Large intestine (tissue), 3 donors: ENCODE measurements around the gene STK39. TPM values are rescaled to one million over a fixed set of nuclear protein-coding genes. Genes with fewer than 3 reads are reported as not detected.

Experiments
- DNase-seq, 2 donors: peaks; one replicate each; pipeline versions ENCODE4 v3.0.0 to v3.0.0-alpha.2; 2013
- H3K27ac ChIP-seq: one replicate; pipeline ENCODE4 v1.5.1; 2013; ENCODE audit warnings: low read length
- H3K27me3 ChIP-seq: 2 replicates; pipeline ENCODE4 v1.6.1; 2013; ENCODE audit warnings: low read length; ENCODE audit not compliant: control insufficient read depth, insufficient read depth
- H3K36me3 ChIP-seq: 2 replicates; pipeline ENCODE4 v1.6.1; 2013; ENCODE audit warnings: low read length; ENCODE audit not compliant: control insufficient read depth, insufficient read depth
- H3K4me1 ChIP-seq: one replicate; pipeline ENCODE4 v1.6.1; 2013; ENCODE audit warnings: low read length; ENCODE audit not compliant: control insufficient read depth, insufficient read depth
- H3K4me3 ChIP-seq: one replicate; pipeline ENCODE4 v1.5.1; 2013; ENCODE audit warnings: low read length
- H3K9me3 ChIP-seq: one replicate; pipeline ENCODE4 v1.6.1; 2013; ENCODE audit warnings: mild to moderate bottlenecking, low read depth, low read length, moderate library complexity; ENCODE audit not compliant: control insufficient read depth
- WGBS: methylation state at CpG from one replicate; pipeline ENCODE4 v1.1.5; 2013; ENCODE audit warnings: low lambda C conversion rate; ENCODE audit not compliant: insufficient coverage; 5-methylcytosine and 5-hydroxymethylcytosine counted together
- polyA plus RNA-seq: library from polyadenylated mRNA; unstranded; fragments of 120-200 nt; gene quantifications from one replicate; pipeline ENCODE4 v1.2.1, GENCODE V29; 2013

Gene STK39
- polyA plus RNA-seq, 1 donor: 22.4 TPM

DNA sequence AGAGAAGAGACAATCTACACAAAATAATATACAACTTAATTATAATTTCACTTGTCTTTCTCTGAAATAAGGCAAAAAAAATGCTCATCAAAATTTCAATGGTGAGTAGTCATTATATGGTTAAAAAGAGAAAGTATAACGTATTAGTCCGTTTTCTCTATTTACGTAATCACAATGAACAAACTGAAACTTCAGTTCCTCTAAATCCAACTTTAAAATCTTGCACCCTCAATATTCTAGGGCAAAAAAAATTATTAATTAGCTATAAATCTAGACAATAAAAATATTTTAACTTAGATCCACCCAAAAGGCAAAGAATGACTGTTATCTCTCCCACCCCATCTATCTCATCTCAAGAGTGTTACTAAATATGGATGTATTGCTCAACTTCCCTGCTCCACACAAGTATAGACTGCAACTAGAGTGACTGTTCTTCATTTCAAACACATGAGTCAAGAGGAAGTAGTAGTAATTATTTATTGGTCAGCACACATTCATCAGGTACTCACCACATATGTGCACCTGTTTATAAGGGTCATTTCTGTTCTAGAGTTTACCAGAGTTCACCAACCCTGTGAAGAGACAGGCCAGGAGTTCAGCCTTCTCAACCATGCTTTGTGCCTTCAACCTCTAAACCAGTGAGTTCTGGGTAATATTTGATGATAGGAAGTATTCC is 36.4 kb downstream of the STK39 start:
- 58% methylated on average over 3 of the region's 3 CpGs for WGBS
- peak; percentile 74 for DNase-seq
- H3K27ac ChIP-seq: peak overlapping the region; percentile 65
- H3K4me1 ChIP-seq: peaks cover 26% of the 10 kb centered on the region
- no peaks in the 10 kb centered on the region for H3K9me3 ChIP-seq
- no peaks in the 10 kb centered on the region for H3K36me3 ChIP-seq
- H3K27me3 ChIP-seq: no peaks in the 10 kb centered on the region
- no peak overlapping the region for H3K4me3 ChIP-seq

GRCh38 chr2:168210216-168210894 is 37.0 kb downstream of the STK39 start:
- 100% methylated on average over 2 of the region's 9 CpGs for WGBS
- H3K27me3 ChIP-seq: no peaks in the 10 kb centered on the region
- no peak overlapping the region for H3K4me3 ChIP-seq

DNA sequence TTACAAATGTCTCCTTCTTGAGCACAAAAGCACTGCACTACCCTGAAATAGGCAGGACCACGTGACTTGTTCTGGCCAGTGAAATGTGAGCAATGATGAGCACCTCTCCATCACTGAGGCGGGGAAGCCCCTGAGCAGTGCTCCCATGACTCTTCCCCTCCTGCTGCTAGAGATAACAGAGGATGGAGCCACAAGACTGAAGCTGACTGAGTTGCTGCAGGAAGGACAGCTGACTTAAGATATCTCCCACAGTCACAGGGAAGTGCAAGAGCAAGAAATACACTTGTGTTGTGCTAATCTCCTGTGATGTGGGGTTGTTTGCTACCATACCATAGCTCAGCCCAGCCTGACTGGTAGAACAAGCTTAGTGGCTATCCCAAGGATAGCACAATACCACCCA is 38.7 kb downstream of the STK39 start:
- no peaks in the 10 kb centered on the region for H3K9me3 ChIP-seq
- peaks cover 26% of the 10 kb centered on the region for H3K4me1 ChIP-seq
- H3K36me3 ChIP-seq: no peaks in the 10 kb centered on the region
- no peak overlapping the region for H3K27ac ChIP-seq
- H3K27me3 ChIP-seq: no peaks in the 10 kb centered on the region
- WGBS: no CpG with 5 or more reads among the region's 2 CpGs
- no peak for DNase-seq
- H3K4me3 ChIP-seq: no peak overlapping the region

More at GRCh38 chr2:168210216-168210894, 37.0 kb downstream of the STK39 start:
- Histone ChIP-seq H3K27ac (peak overlapping the region; percentile 17), H3K36me3 (no peaks in the 10 kb centered on the region), H3K9me3 (no peaks in the 10 kb centered on the region), H3K4me1 (peaks cover 26% of the 10 kb centered on the region)
- DNase-seq: no peak

GRCh38 chr2:168207851-168208250 is 39.5 kb downstream of the STK39 start:
- H3K27me3 ChIP-seq: no peaks in the 10 kb centered on the region
- DNase-seq: no peak
- H3K4me3 ChIP-seq: no peak overlapping the region
- no CpG with 5 or more reads among the region's 3 CpGs for WGBS
- peak overlapping the region; percentile 51 for H3K27ac ChIP-seq
- H3K4me1 ChIP-seq: peaks cover 24% of the 10 kb centered on the region
- H3K9me3 ChIP-seq: no peaks in the 10 kb centered on the region
- no peaks in the 10 kb centered on the region for H3K36me3 ChIP-seq

DNA sequence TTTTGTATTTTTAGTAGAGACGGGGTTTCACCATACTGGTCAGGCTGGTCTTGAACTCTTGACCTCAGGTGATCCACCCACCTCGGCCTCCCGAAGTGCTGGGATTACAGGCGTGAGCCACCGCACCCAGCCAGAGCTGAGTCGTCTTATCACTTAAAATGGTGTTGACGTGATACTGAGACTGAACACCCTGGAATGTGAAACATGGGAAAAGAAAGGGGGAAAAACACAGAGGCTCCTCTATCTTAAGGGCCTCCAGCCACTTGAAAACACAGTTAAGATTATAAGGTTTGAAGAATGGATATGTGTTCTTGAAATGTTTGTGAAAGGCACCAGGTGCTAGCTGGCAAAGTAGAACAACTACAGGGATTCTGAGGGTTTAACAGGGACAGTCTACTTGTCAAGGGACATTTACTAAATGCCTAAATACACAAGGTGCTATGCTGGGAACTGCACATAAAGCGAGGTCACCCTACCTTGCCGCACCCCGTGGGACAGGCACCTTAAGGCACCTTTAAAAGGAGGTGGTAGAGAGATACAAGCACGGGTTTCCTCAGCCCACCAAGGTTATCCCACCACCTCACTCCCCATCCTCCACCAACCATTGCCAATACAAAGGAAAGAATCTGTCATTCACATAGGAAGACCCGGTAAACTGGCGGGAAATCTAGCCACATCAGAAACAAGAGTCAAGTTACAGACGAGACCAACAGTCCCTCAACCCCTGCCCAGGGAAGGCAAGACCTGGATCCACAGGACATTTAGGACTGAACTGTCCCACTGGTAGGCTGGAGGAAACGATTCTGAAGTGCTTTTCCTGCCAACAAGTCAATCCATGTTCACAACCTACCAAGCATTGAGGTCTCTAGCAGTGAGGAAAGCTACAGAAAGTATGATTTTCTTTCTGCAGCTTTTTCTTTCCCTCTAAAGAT is 43.4 kb downstream of the STK39 start:
- Histone ChIP-seq H3K4me1 (peaks cover 8% of the 10 kb centered on the region), H3K27me3 (no peaks in the 10 kb centered on the region), H3K9me3 (no peaks in the 10 kb centered on the region), H3K27ac (no peak overlapping the region), H3K4me3 (no peak overlapping the region), H3K36me3 (no peaks in the 10 kb centered on the region)
- DNase-seq: no peak
- 60% methylated on average over 2 of the region's 15 CpGs for WGBS

- DNase-seq: no peak
- Histone ChIP-seq H3K27ac (no peak overlapping the region), H3K4me1 (peaks cover 9% of the 10 kb centered on the region), H3K4me3 (no peak overlapping the region), H3K27me3 (no peaks in the 10 kb centered on the region), H3K9me3 (no peaks in the 10 kb centered on the region), H3K36me3 (no peaks in the 10 kb centered on the region)
- 0% methylated on average over 1 of the region's 5 CpGs for WGBS
These were observed 45.7 kb downstream of the STK39 start for GRCh38 chr2:168201584-168202116.

DNA sequence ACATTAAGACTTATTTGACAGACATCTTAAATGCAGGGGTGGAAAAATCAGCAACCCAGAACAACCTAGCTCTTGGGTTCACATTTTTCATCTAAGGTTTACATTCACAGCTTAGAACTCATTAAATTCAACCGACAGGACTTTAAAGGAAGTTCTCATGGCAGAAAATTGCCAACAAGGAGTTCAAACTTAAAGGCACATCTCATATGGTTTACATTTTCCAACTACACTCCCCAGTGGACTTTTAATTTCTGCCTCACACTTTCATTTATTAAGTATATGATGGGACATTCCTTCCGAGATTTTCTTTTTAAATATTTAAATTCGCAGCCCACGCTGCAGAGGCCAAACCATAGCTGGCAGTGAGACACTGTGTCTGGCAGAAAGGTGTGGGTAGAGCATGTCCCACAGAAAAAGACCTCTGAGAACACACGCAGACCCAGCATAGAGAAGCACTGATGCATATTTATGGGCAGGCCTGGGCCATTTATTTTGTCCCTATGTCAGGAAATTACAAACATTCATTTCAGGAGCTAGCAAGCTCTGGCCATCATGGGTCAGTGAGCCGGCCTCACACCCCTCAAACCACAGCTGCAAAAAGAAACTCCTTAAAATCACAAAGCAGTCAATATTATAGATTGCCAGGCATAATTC is 46.3 kb downstream of the STK39 start:
- Histone ChIP-seq H3K36me3 (no peaks in the 10 kb centered on the region), H3K4me1 (peaks cover 15% of the 10 kb centered on the region), H3K9me3 (no peaks in the 10 kb centered on the region), H3K4me3 (no peak overlapping the region), H3K27ac (no peak overlapping the region), H3K27me3 (no peaks in the 10 kb centered on the region)
- no CpG with 5 or more reads among the region's 6 CpGs for WGBS
- no peak for DNase-seq

GRCh38 chr2:168198476-168199207 is 48.8 kb downstream of the STK39 start:
- 88% methylated on average over 3 of the region's 7 CpGs for WGBS
- Histone ChIP-seq H3K4me1 (peaks cover 21% of the 10 kb centered on the region), H3K36me3 (no peaks in the 10 kb centered on the region), H3K9me3 (no peaks in the 10 kb centered on the region), H3K27me3 (no peaks in the 10 kb centered on the region), H3K4me3 (no peak overlapping the region), H3K27ac (no peak overlapping the region)
- DNase-seq: no peak

- Histone ChIP-seq H3K9me3 (no peaks in the 10 kb centered on the region), H3K27ac (peak overlapping the region; percentile 79), H3K36me3 (no peaks in the 10 kb centered on the region), H3K27me3 (no peaks in the 10 kb centered on the region), H3K4me1 (peaks cover 34% of the 10 kb centered on the region), H3K4me3 (no peak overlapping the region)
- peak; percentile 79 to 87 for DNase-seq
- WGBS: 8% methylated on average over 2 of the region's 4 CpGs
These were observed 50.6 kb downstream of the STK39 start for GRCh38 chr2:168196764-168197180.
